ENCODE measurements around the gene LDB3. TPM values are rescaled to one million over a fixed set of nuclear protein-coding genes. Genes with fewer than 3 reads are reported as not detected.

Gene LDB3
- total and polyA plus RNA-seq, 2 of the 8 experiments (the other 6 are each of a cell fraction or from before 2014, with no cell fraction given): 0.20 to 0.43 TPM

DNA sequence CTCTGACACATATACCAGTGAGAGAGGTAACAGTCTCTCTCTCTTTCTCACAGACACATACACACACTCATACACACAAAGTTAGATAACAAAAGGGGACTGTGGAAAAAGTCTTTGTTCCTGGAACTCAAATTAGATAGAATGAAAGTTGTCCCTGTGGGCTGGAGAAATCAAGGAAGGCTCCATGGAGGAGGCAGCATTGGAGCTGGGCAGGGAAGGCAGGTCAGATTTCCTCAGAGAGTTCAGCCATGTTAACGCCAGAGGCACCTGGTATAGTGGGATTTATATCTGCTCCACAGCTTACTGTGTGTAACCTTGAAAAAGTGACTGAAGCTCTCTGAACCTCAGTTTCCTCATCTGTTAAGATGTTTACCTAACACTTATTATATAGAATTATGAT is 38.7 kb downstream of the LDB3 start:
- H2BK20ac ChIP-seq (ENCODE audit: low read length): no peak overlapping the region
- no peaks in the 10 kb centered on the region for H3K9me3 ChIP-seq (ENCODE audit: insufficient read depth in 2 of 2, low read depth in 1 of 2, low read length in 1 of 2)
- no peaks in the 10 kb centered on the region for H3K36me3 ChIP-seq (ENCODE audit: control insufficient read depth in 2 of 4, insufficient read depth in 4 of 4, low read length in 3 of 4)
- H3K4me1 ChIP-seq (replicated peaks in 1 of 4; ENCODE audit: control insufficient read depth in 3 of 4, insufficient read depth in 4 of 4, low read length in 3 of 4): peaks cover 0 to 16% (median 9%) of the 10 kb centered on the region in 4 experiments; a peak in 6 of 7 replicates
- no peak overlapping the region for H3K23ac ChIP-seq (ENCODE audit: insufficient read length)
- no peak overlapping the region for H3K56ac ChIP-seq (replicated peaks; ENCODE audit: insufficient read length, low read depth, low read length)
- H3K79me1 ChIP-seq (ENCODE audit: low read depth, low read length): no peaks in the 10 kb centered on the region
- CTCF ChIA-PET (ENCODE audit: partially characterized antibody): interaction anchor here (1.1 to 9.3 kb wide), 4 partner anchors 13 to 237 kb away, joined by 3 to 59 read pairs (median 28); no protein-coding TSS in a partner anchor
- H4K91ac ChIP-seq (replicated peaks; ENCODE audit: insufficient read length, low read length): no peak overlapping the region
- H2BK15ac ChIP-seq (ENCODE audit: low read length): no peak overlapping the region
- WGBS, 2 experiments (ENCODE audit: extremely low coverage in 1 of 2, insufficient coverage in 1 of 2, insufficient read length in 1 of 2, insufficient replicate concordance in 2 of 2, low coverage in 1 of 2, low lambda C conversion rate in 2 of 2, missing lambda C conversion rate in 1 of 2): 100% methylated on average over 1 of the region's 1 CpG; no CpG with 5 or more reads in 1 of the 2 experiments
- TF ChIP-seq FOSL1 (IDR thresholded peaks at IDR 0.05; ENCODE audit: insufficient read depth, low read depth, low read length) (no peak), YY1 (IDR thresholded peaks at IDR 0.05; ENCODE audit: low read depth, low read length) (no peak), TAF1 (IDR thresholded peaks at IDR 0.05; ENCODE audit: low read depth, low read length) (no peak), BACH1 (IDR thresholded peaks at IDR 0.05; ENCODE audit: low read length) (no peak), JUND (IDR thresholded peaks at IDR 0.05; ENCODE audit: low read length) (no peak), TBP (IDR thresholded peaks at IDR 0.05; ENCODE audit: low read depth, low read length) (no peak), PHF8 (conservative IDR thresholded peaks at IDR 0.05; ENCODE audit: low read depth, low read length) (no peak), POLR2AphosphoS5 (IDR thresholded peaks at IDR 0.05; ENCODE audit: low read depth, low read length) (no peak), SUZ12 (IDR thresholded peaks at IDR 0.05; ENCODE audit: low read length) (no peak)
- POLR2A ChIA-PET (ENCODE audit: partially characterized antibody): interaction anchor here (0.5 kb wide), 1 partner anchor 85 kb away, joined by 4 read pairs; no protein-coding TSS in a partner anchor
- H3K23me2 ChIP-seq (ENCODE audit: low read depth, low read length): peaks cover 3% of the 10 kb centered on the region; the same call in 1 of the 2 replicates
- DNase-seq (ENCODE audit: low read depth in 1 of 2, low spot score in 2 of 2) (no peak), FAIRE-seq (no peak)
- no peak overlapping the region for H3K4me2 ChIP-seq (ENCODE audit: insufficient read depth in 1 of 2, low read depth in 2 of 2, low read length in 2 of 2)
- no peak overlapping the region for H3K9ac ChIP-seq (replicated peaks in 1 of 4; ENCODE audit: extremely low read depth in 1 of 4, low read depth in 3 of 4, low read length in 3 of 4)
- no peak overlapping the region for H3K4me3 ChIP-seq (ENCODE audit: extremely low read depth in 1 of 4, insufficient read depth in 2 of 4, low read depth in 3 of 4, low read length in 4 of 4)
- no peak overlapping the region; the same call in 1 of the 2 replicates for H4K8ac ChIP-seq (ENCODE audit: extremely low read depth, insufficient read depth, low read length)
- no peak overlapping the region for H3K4ac ChIP-seq (replicated peaks; ENCODE audit: insufficient read length, low read depth, low read length)
- no peak overlapping the region for H2AK5ac ChIP-seq (ENCODE audit: low read depth, low read length)
- H2BK12ac ChIP-seq (ENCODE audit: low read depth, low read length): no peak overlapping the region
- no peak overlapping the region for H2AFZ ChIP-seq (ENCODE audit: low read length)
- H2BK120ac ChIP-seq (replicated peaks; ENCODE audit: low read depth, low read length): no peak overlapping the region
- no peak overlapping the region for H3K27ac ChIP-seq (ENCODE audit: low read depth, low read length)
- H3K27me3 ChIP-seq (replicated peaks in 1 of 4; ENCODE audit: control insufficient read depth in 3 of 4, extremely low read depth in 1 of 4, insufficient read depth in 3 of 4, low read length in 3 of 4): no peaks in the 10 kb centered on the region
- no peak overlapping the region for H2BK5ac ChIP-seq (ENCODE audit: low read depth, low read length)
- H3K18ac ChIP-seq (ENCODE audit: extremely low read depth, low read length): no peak overlapping the region
- no peaks in the 10 kb centered on the region for H3K79me2 ChIP-seq (ENCODE audit: control insufficient read depth in 1 of 2, insufficient read depth in 2 of 2, low read length in 2 of 2)
- H4K20me1 ChIP-seq (replicated peaks in 1 of 2; ENCODE audit: control insufficient read depth in 1 of 2, insufficient read depth in 2 of 2, low read length in 2 of 2): no peaks in the 10 kb centered on the region
- no peak overlapping the region for H3K14ac ChIP-seq (ENCODE audit: insufficient read length)
- H4K5ac ChIP-seq (ENCODE audit: insufficient read length, low read depth, low read length): no peak overlapping the region

Measured in H1 (cell line).